ENCODE data around the gene PCSK9.

Gene PCSK9

GRCh38 chr1:54996359-54996868 is 42.9 kb upstream of the PCSK9 start:
- peaks cover 1% of the 10 kb centered on the region for H3K9me3 ChIP-seq (ENCODE audit: insufficient read depth, low read depth, low read length)
- no CpG with 5 or more reads among the region's 23 CpGs for WGBS (ENCODE audit: extremely low coverage, insufficient coverage, insufficient read length)

GRCh38 chr1:54996869-54997710 is 42.3 kb upstream of the PCSK9 start:
- H4K91ac ChIP-seq (ENCODE audit: low read depth, low read length): no peak overlapping the region
- H3K27me3 ChIP-seq (ENCODE audit: insufficient read depth, low read length): no peaks in the 10 kb centered on the region
- no peak overlapping the region for H3K23ac ChIP-seq (ENCODE audit: low read length)
- peak overlapping the region; percentile 54 for H3K4me2 ChIP-seq (ENCODE audit: low read length)
- no peak for DNase-seq
- no peak overlapping the region for H2AK5ac ChIP-seq (ENCODE audit: low read length)
- H2AFZ ChIP-seq (ENCODE audit: insufficient read depth, low read length, poor library complexity): peak overlapping the region; percentile 77
- H3K9ac ChIP-seq (ENCODE audit: low read length): no peak overlapping the region
- H4K8ac ChIP-seq (ENCODE audit: low read depth, low read length): no peak overlapping the region
- no peak overlapping the region for H3K27ac ChIP-seq (ENCODE audit: low read depth, low read length)
- no peak overlapping the region for H4K12ac ChIP-seq (ENCODE audit: low read depth, low read length)
- no peak overlapping the region for H3K14ac ChIP-seq (ENCODE audit: low read length)
- H3K9me3 ChIP-seq (ENCODE audit: insufficient read depth, low read depth, low read length): peaks cover 1% of the 10 kb centered on the region
- H2BK5ac ChIP-seq (ENCODE audit: low read depth, low read length, poor library complexity): no peak overlapping the region
- H3K36me3 ChIP-seq (ENCODE audit: control insufficient read depth in 1 of 2, insufficient read depth in 2 of 2, low read length in 2 of 2): no peaks in the 10 kb centered on the region
- WGBS (ENCODE audit: extremely low coverage, insufficient coverage, insufficient read length): no CpG with 5 or more reads among the region's 46 CpGs
- H3K18ac ChIP-seq (ENCODE audit: low read length): no peak overlapping the region
- H3K4me3 ChIP-seq (ENCODE audit: low read depth, low read length): no peak overlapping the region
- peaks cover 2% of the 10 kb centered on the region for H3K79me1 ChIP-seq (ENCODE audit: low read length)
- no peak overlapping the region for H2BK12ac ChIP-seq (ENCODE audit: low read length)
- no peak overlapping the region for H3K4ac ChIP-seq (ENCODE audit: low read depth, low read length)
- peaks cover 11 to 14% of the 10 kb centered on the region in 2 experiments for H3K4me1 ChIP-seq (ENCODE audit: control insufficient read depth in 1 of 2, insufficient read depth in 2 of 2, low read length in 2 of 2)
- H2BK120ac ChIP-seq (ENCODE audit: insufficient read depth, low read length, poor library complexity): no peak overlapping the region
- H3K79me2 ChIP-seq (ENCODE audit: control insufficient read depth, insufficient read depth, low read length, poor library complexity): no peaks in the 10 kb centered on the region

More at GRCh38 chr1:54996359-54996868, 42.9 kb upstream of the PCSK9 start:
- Histone ChIP-seq H3K4ac (ENCODE audit: low read depth, low read length) (no peak overlapping the region), H3K23ac (ENCODE audit: low read length) (no peak overlapping the region), H3K79me2 (ENCODE audit: control insufficient read depth, insufficient read depth, low read length, poor library complexity) (no peaks in the 10 kb centered on the region), H3K4me1 (ENCODE audit: control insufficient read depth in 1 of 2, insufficient read depth in 2 of 2, low read length in 2 of 2) (peaks cover 11 to 14% of the 10 kb centered on the region in 2 experiments), H3K79me1 (ENCODE audit: low read length) (peaks cover 2% of the 10 kb centered on the region), H3K27me3 (ENCODE audit: insufficient read depth, low read length) (no peaks in the 10 kb centered on the region), H2BK5ac (ENCODE audit: low read depth, low read length, poor library complexity) (no peak overlapping the region), H2AK5ac (ENCODE audit: low read length) (peak overlapping the region; percentile 9), H3K9ac (ENCODE audit: low read length) (no peak overlapping the region), H3K4me3 (ENCODE audit: low read depth, low read length) (no peak overlapping the region), H4K12ac (ENCODE audit: low read depth, low read length) (no peak overlapping the region), H3K36me3 (ENCODE audit: control insufficient read depth in 1 of 2, insufficient read depth in 2 of 2, low read length in 2 of 2) (no peaks in the 10 kb centered on the region), H2AFZ (ENCODE audit: insufficient read depth, low read length, poor library complexity) (no peak overlapping the region), H2BK12ac (ENCODE audit: low read length) (no peak overlapping the region), H3K27ac (ENCODE audit: low read depth, low read length) (no peak overlapping the region), H4K8ac (ENCODE audit: low read depth, low read length) (no peak overlapping the region), H3K4me2 (ENCODE audit: low read length) (peak overlapping the region; percentile 54), H2BK120ac (ENCODE audit: insufficient read depth, low read length, poor library complexity) (no peak overlapping the region), H4K91ac (ENCODE audit: low read depth, low read length) (no peak overlapping the region), H3K18ac (ENCODE audit: low read length) (no peak overlapping the region), H3K14ac (ENCODE audit: low read length) (no peak overlapping the region)
- DNase-seq: peak; percentile 45 to 81

GRCh38 chr1:54997711-54997986 is 41.7 kb upstream of the PCSK9 start:
- Histone ChIP-seq H3K79me1 (ENCODE audit: low read length) (peaks cover 2% of the 10 kb centered on the region), H3K23ac (ENCODE audit: low read length) (no peak overlapping the region), H4K12ac (ENCODE audit: low read depth, low read length) (no peak overlapping the region), H2AFZ (ENCODE audit: insufficient read depth, low read length, poor library complexity) (no peak overlapping the region), H3K4me3 (ENCODE audit: low read depth, low read length) (no peak overlapping the region), H3K14ac (ENCODE audit: low read length) (no peak overlapping the region), H4K8ac (ENCODE audit: low read depth, low read length) (no peak overlapping the region), H3K9me3 (ENCODE audit: insufficient read depth, low read depth, low read length) (peaks cover 1% of the 10 kb centered on the region), H3K36me3 (ENCODE audit: control insufficient read depth in 1 of 2, insufficient read depth in 2 of 2, low read length in 2 of 2) (no peaks in the 10 kb centered on the region), H3K4ac (ENCODE audit: low read depth, low read length) (no peak overlapping the region), H3K27ac (ENCODE audit: low read depth, low read length) (no peak overlapping the region), H3K79me2 (ENCODE audit: control insufficient read depth, insufficient read depth, low read length, poor library complexity) (no peaks in the 10 kb centered on the region), H3K18ac (ENCODE audit: low read length) (no peak overlapping the region), H3K9ac (ENCODE audit: low read length) (no peak overlapping the region), H3K27me3 (ENCODE audit: insufficient read depth, low read length) (no peaks in the 10 kb centered on the region), H2AK5ac (ENCODE audit: low read length) (no peak overlapping the region), H2BK12ac (ENCODE audit: low read length) (no peak overlapping the region), H3K4me1 (ENCODE audit: control insufficient read depth in 1 of 2, insufficient read depth in 2 of 2, low read length in 2 of 2) (peaks cover 11 to 14% of the 10 kb centered on the region in 2 experiments), H2BK120ac (ENCODE audit: insufficient read depth, low read length, poor library complexity) (no peak overlapping the region), H4K91ac (ENCODE audit: low read depth, low read length) (no peak overlapping the region), H2BK5ac (ENCODE audit: low read depth, low read length, poor library complexity) (no peak overlapping the region), H3K4me2 (ENCODE audit: low read length) (no peak overlapping the region)
- no CpG with 5 or more reads among the region's 6 CpGs for WGBS (ENCODE audit: extremely low coverage, insufficient coverage, insufficient read length)
- no peak for DNase-seq

- no peak overlapping the region for H4K8ac ChIP-seq (ENCODE audit: low read depth, low read length)
- H3K4ac ChIP-seq (ENCODE audit: low read depth, low read length): no peak overlapping the region
- no peak overlapping the region for H3K9ac ChIP-seq (ENCODE audit: low read length)
- no peak overlapping the region for H3K14ac ChIP-seq (ENCODE audit: low read length)
- H4K91ac ChIP-seq (ENCODE audit: low read depth, low read length): no peak overlapping the region
- H2AFZ ChIP-seq (ENCODE audit: insufficient read depth, low read length, poor library complexity): no peak overlapping the region
- H3K79me1 ChIP-seq (ENCODE audit: low read length): peaks cover 2% of the 10 kb centered on the region
- peaks cover 11 to 14% of the 10 kb centered on the region in 2 experiments for H3K4me1 ChIP-seq (ENCODE audit: control insufficient read depth in 1 of 2, insufficient read depth in 2 of 2, low read length in 2 of 2)
- H3K27me3 ChIP-seq (ENCODE audit: insufficient read depth, low read length): no peaks in the 10 kb centered on the region
- no peak overlapping the region for H4K12ac ChIP-seq (ENCODE audit: low read depth, low read length)
- no peak overlapping the region for H2BK120ac ChIP-seq (ENCODE audit: insufficient read depth, low read length, poor library complexity)
- no peak overlapping the region for H2BK5ac ChIP-seq (ENCODE audit: low read depth, low read length, poor library complexity)
- WGBS (ENCODE audit: extremely low coverage, insufficient coverage, insufficient read length): no CpG with 5 or more reads among the region's 6 CpGs
- H3K9me3 ChIP-seq (ENCODE audit: insufficient read depth, low read depth, low read length): peaks cover 1% of the 10 kb centered on the region
- H3K79me2 ChIP-seq (ENCODE audit: control insufficient read depth, insufficient read depth, low read length, poor library complexity): no peaks in the 10 kb centered on the region
- no peak overlapping the region for H3K18ac ChIP-seq (ENCODE audit: low read length)
- H3K23ac ChIP-seq (ENCODE audit: low read length): no peak overlapping the region
- H2BK12ac ChIP-seq (ENCODE audit: low read length): no peak overlapping the region
- H3K36me3 ChIP-seq (ENCODE audit: control insufficient read depth in 1 of 2, insufficient read depth in 2 of 2, low read length in 2 of 2): no peaks in the 10 kb centered on the region
- no peak for DNase-seq
- no peak overlapping the region for H2AK5ac ChIP-seq (ENCODE audit: low read length)
- H3K4me2 ChIP-seq (ENCODE audit: low read length): no peak overlapping the region
- H3K27ac ChIP-seq (ENCODE audit: low read depth, low read length): no peak overlapping the region
- no peak overlapping the region for H3K4me3 ChIP-seq (ENCODE audit: low read depth, low read length)
Measured at GRCh38 chr1:54998100-54998499, 41.2 kb upstream of the PCSK9 start.
